Measurements from ENCODE around the gene CACNA1C.

The CACNA1C gene

DNA sequence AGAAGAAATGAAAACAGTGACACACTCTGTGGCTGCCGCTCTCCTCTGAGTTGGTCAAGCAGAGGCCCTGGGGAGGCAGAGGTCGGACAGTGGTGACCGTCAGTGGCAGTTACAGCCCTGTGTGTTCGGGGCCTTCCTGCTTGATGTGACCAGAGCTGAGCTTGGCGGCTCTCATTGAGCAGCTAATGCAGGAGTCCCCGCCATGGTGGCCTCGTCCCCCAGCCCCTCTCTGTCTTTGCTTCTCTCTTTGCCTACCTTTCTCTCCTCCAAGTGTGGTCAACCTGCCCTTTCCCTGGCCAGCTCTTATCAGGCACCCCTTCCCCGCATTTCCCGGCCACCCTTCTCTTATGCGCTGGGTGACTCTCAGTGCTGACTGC, 362.8 kb downstream of the CACNA1C start:
- DNase-seq (ENCODE audit: low spot score), result no peak

- DNase-seq (ENCODE audit: low spot score), result no peak
Observed at GRCh38 chr12:2416158-2416557, 363.4 kb downstream of the CACNA1C start.

DNA sequence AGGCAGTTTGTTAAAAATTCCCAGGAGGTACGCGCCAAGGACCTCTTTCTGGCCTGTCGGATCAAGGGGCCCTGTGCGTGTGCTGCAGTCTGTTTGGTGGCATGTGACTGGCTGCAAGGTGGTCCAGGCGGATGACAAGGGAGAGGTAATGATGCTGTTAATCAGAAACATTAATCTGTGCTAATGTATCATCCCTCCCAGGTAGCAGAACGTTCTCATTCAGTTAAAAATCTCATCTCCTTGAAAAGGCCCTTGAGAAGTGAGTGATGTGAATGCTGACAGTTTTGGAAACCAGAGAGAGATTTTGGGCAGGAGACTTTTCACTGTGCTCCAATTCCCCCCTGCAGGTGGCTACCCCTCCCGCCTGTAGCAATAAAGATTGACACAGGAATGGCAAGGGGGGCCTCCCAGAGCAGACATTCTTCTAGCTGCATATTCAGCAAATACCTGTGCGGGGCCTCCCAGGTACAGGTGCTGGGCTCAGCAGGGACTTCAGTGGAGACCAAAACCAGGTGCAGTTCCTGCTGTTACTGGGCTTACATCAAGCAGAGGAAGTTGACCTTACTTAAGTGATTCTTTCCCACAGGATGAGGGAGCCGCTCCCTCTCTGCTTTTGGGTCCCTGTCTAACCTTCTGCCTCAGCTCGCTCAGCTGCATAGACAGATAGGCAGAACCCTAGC, 364.8 kb downstream of the CACNA1C start:
- DNase-seq (ENCODE audit: low spot score), result no peak

DNA sequence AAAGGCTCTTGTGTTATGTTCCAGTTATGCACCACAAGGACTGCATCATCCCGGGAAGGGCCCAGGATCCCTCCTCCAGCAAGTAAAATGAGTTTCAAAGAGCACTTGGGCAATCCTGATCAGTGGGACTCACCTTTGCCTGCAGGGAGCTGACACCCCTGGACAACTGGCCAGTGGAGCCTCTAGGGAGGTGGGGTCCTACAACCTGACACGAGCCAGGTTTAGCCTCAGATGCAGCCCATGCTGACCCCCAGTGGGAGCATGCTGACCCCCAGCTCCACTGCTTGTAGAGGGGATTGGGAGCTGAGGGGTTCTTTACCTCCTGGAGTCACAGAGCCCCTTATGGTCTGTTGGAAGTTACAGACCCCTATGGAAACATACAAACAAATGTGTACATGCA, 365.8 kb downstream of the CACNA1C start:
- no peak for DNase-seq (ENCODE audit: low spot score)

DNA sequence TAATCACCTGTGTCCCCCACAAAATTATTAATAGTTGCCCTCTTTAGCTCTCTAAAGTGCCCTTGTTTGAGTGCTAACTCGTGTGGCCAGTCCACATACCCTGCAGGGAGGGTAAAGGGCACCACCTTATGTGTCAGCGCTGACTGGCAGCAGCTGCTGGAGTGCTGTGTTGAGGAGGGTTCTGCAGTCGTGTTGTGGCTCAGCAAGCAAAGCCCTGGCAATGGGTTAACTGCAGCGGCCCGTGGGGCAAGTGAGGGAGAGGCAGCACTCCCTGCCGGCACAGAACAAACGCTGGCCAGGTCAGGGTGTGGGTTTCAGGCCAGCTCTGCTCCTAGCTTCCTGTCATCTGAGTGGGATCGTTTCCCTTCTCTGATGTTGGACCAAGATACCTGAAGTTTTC, 369.8 kb downstream of the CACNA1C start:
- DNase-seq (ENCODE audit: low spot score), result no peak

GRCh38 chr12:2429032-2429431, 376.2 kb downstream of the CACNA1C start:
- DNase-seq (ENCODE audit: low spot score), result peak; percentile 14

DNA sequence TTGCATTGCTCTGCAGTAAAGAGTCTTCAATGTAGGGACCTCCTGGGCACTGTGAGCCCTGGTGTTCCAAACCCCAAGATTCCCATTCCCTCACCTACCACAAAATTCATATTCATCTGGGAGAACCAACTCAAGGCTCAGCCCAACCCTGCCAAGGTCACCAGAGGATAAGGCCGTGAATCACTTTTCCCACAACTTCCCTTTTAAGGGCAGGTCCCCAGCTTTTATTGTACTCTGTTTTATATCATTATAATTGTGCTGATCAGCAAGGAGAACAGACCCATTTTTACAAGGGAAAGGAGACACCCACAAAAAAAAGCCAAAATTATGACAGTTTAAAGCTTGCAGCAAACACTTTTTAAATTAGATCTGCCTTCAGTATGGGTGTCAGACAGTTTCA, 379.0 kb downstream of the CACNA1C start:
- DNase-seq (ENCODE audit: low spot score), result no peak

- no peak for DNase-seq (ENCODE audit: low spot score)
Observed at GRCh38 chr12:2432856-2433255, 380.1 kb downstream of the CACNA1C start.

DNA sequence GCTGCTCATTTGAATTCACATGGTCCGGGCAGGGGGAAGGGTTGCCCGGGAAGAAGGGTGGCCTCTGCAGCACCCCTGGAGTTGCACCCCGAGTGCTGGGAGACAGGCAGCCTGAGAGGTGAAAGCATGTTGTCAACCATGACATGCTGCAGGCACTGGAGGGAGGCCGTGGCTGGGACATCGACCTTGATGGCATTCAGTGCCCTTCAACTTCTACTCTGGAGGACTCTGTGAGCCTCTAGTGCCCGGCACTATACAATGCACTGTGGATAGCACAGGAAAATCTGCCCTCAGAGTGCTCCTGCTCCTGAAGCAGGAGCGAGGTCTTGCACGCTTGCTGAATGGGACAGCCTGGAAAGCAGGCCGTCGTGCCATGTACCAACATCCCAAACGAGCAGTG, 382.7 kb downstream of the CACNA1C start:
- DNase-seq (ENCODE audit: low spot score), result no peak

DNA sequence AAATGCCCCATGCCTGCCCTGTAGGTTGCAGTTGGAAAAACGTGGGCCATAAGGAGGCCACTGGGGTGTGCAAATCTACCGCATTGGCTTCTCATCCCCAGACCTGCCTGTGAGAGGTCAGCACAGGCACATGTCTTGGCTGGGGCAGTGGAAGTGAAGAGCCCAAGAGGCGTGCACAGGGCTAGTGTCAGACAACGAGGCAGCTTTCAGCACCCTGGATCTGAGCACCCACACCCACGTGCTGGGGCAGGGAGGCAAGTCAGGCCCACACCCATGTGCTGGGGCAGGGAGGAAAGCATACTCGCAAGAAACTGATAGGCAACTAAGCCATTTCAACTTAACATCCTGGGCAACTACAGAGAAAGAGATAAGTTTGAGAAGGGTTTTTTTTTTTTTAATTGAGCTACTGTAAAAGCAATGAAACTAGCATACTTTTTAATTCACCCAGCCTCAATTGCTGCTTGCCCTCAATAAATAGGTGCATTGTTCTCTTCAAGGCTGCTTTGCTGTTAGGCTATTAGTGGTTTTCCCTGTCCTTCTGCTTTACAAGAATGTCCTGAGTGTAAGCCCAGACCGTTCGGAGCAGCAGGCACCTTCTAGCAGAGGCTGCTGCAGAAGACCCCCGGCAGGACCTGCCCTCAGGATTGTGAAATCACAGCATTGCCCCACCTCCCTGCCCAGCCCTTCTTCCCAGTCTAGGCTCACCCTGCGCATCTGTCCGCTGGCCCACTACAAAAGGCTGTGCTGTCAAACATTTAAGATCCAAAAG, 386.7 kb downstream of the CACNA1C start:
- DNase-seq (ENCODE audit: low spot score), result no peak

DNA sequence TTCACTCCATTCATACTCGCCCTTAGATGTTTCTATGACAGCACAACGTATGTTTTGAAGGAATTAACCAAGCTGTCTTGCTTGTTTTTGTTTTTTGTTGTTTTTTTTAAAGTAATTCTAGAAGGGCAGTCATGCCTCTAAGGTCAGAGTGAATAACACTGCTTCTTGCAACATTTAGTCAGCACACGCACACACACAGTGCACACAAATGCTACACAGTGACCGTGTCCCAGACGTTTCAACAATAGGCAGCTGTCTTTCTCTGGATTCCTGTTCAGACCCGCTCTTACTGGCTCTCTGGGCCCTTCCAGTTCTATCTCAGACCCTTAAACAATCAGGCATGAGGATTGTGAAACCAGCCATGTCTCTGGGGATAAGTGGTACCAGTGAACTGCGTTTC, 391.0 kb downstream of the CACNA1C start:
- DNase-seq (ENCODE audit: low spot score), result peak; percentile 42

DNA sequence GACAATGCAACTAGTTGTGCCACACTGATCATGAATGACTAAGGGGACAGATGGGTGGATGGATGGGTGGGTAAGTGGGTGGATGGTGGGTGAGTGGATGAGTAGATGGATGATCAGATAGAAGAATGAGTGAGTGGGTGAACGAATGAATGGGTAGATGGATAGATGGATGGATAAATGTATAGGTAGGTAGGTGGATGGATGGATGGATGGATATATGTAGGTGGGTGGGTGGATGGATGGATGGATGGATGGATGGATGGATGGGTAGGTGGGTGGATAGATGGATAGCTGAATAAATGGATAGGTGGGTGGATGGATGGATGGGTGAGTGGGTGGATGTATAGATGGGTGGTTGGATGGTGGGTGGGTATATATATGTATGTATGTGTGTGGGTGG, 393.2 kb downstream of the CACNA1C start:
- DNase-seq (ENCODE audit: low spot score), result no peak

GRCh38 chr12:2447861-2448260, 395.1 kb downstream of the CACNA1C start:
- DNase-seq (ENCODE audit: low spot score), result no peak

- DNase-seq (ENCODE audit: low spot score), result no peak
Observed at GRCh38 chr12:2449586-2449985, 396.8 kb downstream of the CACNA1C start.

- DNase-seq (ENCODE audit: low spot score), result no peak
Observed at GRCh38 chr12:2450553-2450952, 397.8 kb downstream of the CACNA1C start.

DNA sequence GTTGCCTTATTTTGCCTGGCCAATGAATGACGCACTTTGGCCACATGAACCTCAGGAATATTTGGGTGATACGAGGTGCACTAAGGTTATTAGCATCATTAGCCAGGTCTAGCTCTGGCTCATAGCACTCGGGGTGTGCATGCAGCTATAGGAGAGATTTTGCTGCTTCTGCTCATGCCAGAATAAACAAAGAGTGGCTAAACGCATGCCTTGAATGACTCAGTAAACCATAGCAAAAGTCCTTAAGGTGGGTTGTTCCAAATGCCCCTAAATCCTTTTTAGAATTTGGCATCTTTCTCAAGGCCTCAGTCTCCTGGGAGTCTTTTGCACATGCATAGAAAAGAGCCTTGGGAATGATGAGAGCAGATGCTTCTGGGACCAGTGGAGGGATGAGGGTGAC, 398.2 kb downstream of the CACNA1C start:
- no peak for DNase-seq (ENCODE audit: low spot score)

- DNase-seq (ENCODE audit: low spot score), result no peak
Observed at GRCh38 chr12:2451497-2451896, 398.7 kb downstream of the CACNA1C start.

GRCh38 chr12:2453076-2453760, 400.4 kb downstream of the CACNA1C start:
- DNase-seq (ENCODE audit: low spot score), result no peak

GRCh38 chr12:2453761-2454090, 400.9 kb downstream of the CACNA1C start:
- no peak for DNase-seq (ENCODE audit: low spot score)

GRCh38 chr12:2454601-2455177, 401.9 kb downstream of the CACNA1C start:
- DNase-seq (ENCODE audit: low spot score), result no peak

DNA sequence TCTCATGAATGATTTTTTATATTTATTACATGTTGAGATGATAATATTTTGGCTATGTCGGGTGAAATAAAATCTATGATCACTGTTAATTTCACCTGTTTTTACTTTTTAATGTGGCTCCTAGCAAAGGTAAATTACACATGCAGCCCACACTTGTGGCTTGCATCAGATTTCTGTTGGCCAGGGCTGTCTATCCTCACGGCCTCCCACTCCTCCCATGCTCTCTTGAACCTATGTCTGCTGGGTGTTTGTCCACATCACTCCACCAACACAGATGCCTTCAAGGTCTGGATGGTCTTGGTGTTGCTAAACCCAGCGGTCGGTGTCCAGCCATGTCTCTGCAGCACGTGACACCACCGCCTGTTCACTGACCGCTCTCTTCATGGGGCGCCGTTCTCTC, 402.6 kb downstream of the CACNA1C start:
- DNase-seq (ENCODE audit: low spot score), result no peak

GRCh38 chr12:2456122-2456812, 403.5 kb downstream of the CACNA1C start:
- DNase-seq (ENCODE audit: low spot score), result no peak
